ENCODE results near the gene SEPTIN6. TPM values are rescaled to one million over a fixed set of nuclear protein-coding genes. Genes with fewer than 3 reads are reported as not detected.

The SEPTIN6 gene
- total RNA-seq, 4 donors from 2014 or later, result 7.8 to 11.9 (median 10.4) TPM

- intact Hi-C loops (cut with DNase I; ENCODE audit: low total_unique reads), result no loop called here
- no peak for TF ChIP-seq CTCF (IDR thresholded peaks at IDR 0.05)
- no peak for TF ChIP-seq POLR2A (IDR thresholded peaks at IDR 0.05)
- no peak overlapping the region for H3K4me3 ChIP-seq (ENCODE audit: low read depth, poor library complexity, severe bottlenecking)
- DNase-seq (ENCODE audit: low spot score in 2 of 2), result peak in 1 of 2 donors; percentile 72
- 75 to 91% methylated on average over 31 to 39 of the region's 39 CpGs for WGBS, 2 donors
Measured at GRCh38 chrX:119694601-119695534, 1.9 kb upstream of the SEPTIN6 start.

GRCh38 chrX:119693996-119694451 lies 1.1 kb upstream of the SEPTIN6 start:
- no peak overlapping the region for H3K4me3 ChIP-seq (ENCODE audit: low read depth, poor library complexity, severe bottlenecking)
- TF ChIP-seq CTCF (IDR thresholded peaks at IDR 0.05) (no peak), POLR2A (IDR thresholded peaks at IDR 0.05) (no peak)
- intact Hi-C loops (cut with DNase I; ENCODE audit: low total_unique reads), result no loop called here
- DNase-seq (ENCODE audit: low spot score in 2 of 2), result peak in 1 of 2 donors; percentile 84
- WGBS, 2 donors, result 67 to 68% methylated on average over 7 to 23 of the region's 23 CpGs

- DNase-seq (ENCODE audit: low spot score in 2 of 2), result peak in 1 of 2 donors; percentile 87
- TF ChIP-seq POLR2A (IDR thresholded peaks at IDR 0.05) (no peak), CTCF (IDR thresholded peaks at IDR 0.05) (no peak)
- H3K4me3 ChIP-seq (ENCODE audit: low read depth, poor library complexity, severe bottlenecking), result peak overlapping the region; percentile 66
- WGBS, 2 donors, result 1 to 41% methylated on average over 18 to 34 of the region's 66 CpGs
- intact Hi-C loops (cut with DNase I; ENCODE audit: low total_unique reads), result no loop called here
Measured at GRCh38 chrX:119692191-119693039, 553 bp downstream of the SEPTIN6 start.

- DNase-seq (ENCODE audit: low spot score in 2 of 2), result no peak
- 64 to 67% methylated on average over 8 of the region's 8 CpGs for WGBS, 2 donors
- no peak for TF ChIP-seq CTCF (IDR thresholded peaks at IDR 0.05)
- no peak for TF ChIP-seq POLR2A (IDR thresholded peaks at IDR 0.05)
- no peak overlapping the region for H3K4me3 ChIP-seq (ENCODE audit: low read depth, poor library complexity, severe bottlenecking)
- intact Hi-C loops (cut with DNase I; ENCODE audit: low total_unique reads), result no loop called here
Measured at GRCh38 chrX:119690921-119691716, 1.8 kb downstream of the SEPTIN6 start.

GRCh38 chrX:119688911-119689321 lies 4.1 kb downstream of the SEPTIN6 start:
- no peak overlapping the region for H3K4me3 ChIP-seq (ENCODE audit: low read depth, poor library complexity, severe bottlenecking)
- TF ChIP-seq CTCF (IDR thresholded peaks at IDR 0.05) (no peak), POLR2A (IDR thresholded peaks at IDR 0.05) (no peak)
- 73 to 79% methylated on average over 2 to 4 of the region's 4 CpGs for WGBS, 2 donors
- intact Hi-C loops (cut with DNase I; ENCODE audit: low total_unique reads), result no loop called here
- no peak for DNase-seq (ENCODE audit: low spot score in 2 of 2)

All from lower leg skin (tissue), 4 donors.